Endothelial cell of umbilical vein (primary cell): Measurements from ENCODE around the gene EFTUD2.

Experiments
- CTCF ChIP-seq, 2 donors: IDR thresholded peaks; 1 replicate in 1 of 2; 2 replicates in 1 of 2; pipeline ENCODE4 v1.5.1; 2011; ENCODE audit warnings: low read length in 2 of 2, mild to moderate bottlenecking in 2 of 2, moderate library complexity in 2 of 2, control low read depth in 1 of 2, inconsistent platforms in 1 of 2, low read depth in 1 of 2; ENCODE audit not compliant: insufficient read depth in 1 of 2; ENCODE audit errors: extremely low read depth in 1 of 2
- EZH2 ChIP-seq: IDR thresholded peaks from 2 replicates; pipeline ENCODE4 v1.6.1; 2012; ENCODE audit warnings: borderline replicate concordance, low read depth, mild to moderate bottlenecking, moderate library complexity, low read length, inconsistent platforms; ENCODE audit not compliant: severe bottlenecking
- POLR2A ChIP-seq: IDR thresholded peaks from 2 replicates; pipeline ENCODE4 v1.6.1; 2012; ENCODE audit warnings: low read depth, mild to moderate bottlenecking, control low read depth, low read length
- POLR2AphosphoS5 ChIP-seq: IDR thresholded peaks from 2 replicates; pipeline ENCODE4 v1.6.1; 2012; ENCODE audit warnings: low read depth, mild to moderate bottlenecking, control low read depth, low read length, moderate library complexity; ENCODE audit not compliant: insufficient read depth

DNA sequence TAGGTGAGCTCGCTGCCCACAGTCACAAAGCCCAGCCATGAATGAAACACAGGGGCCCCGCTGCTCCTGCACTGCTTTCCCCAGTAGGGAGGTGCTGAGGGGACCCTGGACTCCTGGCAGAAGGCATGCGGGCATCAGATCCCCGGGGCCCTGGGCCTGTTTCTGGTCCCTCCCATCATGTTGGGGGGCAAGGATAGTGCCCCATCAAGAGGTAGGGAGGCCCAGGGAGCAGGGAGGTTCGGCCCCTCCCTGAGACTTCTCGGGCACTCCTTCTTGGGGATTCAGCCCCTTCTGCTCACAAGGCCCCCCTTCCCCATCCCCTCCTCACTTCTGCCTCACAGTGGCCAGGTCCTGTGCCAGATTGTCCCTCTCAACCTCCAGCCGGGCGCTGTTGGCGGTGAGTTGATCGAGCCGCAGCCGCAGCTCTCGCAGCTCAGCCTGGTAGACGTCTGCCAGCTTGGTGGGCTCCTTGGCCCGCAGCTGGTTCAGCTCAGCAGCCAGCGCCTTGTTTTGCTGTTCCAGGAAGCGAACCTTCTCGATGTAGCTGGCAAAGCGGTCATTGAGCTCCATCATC, 15.5 kb upstream of the EFTUD2 start:
- TF ChIP-seq CTCF (IDR thresholded peaks at IDR 0.05; ENCODE audit: extremely low read depth in 1 of 2, insufficient read depth in 1 of 2, low read depth in 1 of 2, low read length in 2 of 2) (no peak), POLR2AphosphoS5 (no peak), EZH2 (no peak), POLR2A (no peak)
